K562 (cell line): ENCODE data around the gene AGXT. TPM values are rescaled to one million over a fixed set of nuclear protein-coding genes. Genes with fewer than 3 reads are reported as not detected.

Source experiments
- ATAC-seq: fragments of 200-7000 bp; cut with Tn5 transposase; 3 replicates; pipeline ENCODE4 v1.9.1; 2020; ENCODE audit warnings: moderate library complexity
- BruUV-seq: library from RNA; stranded (reverse); fragments of 400-500 nt; replicated peaks from 2 replicates; lab custom pipeline; 2021; lab: Mats Ljungman, UMichigan
- CTCF ChIA-PET: fragments of 300-600 bp; formaldehyde crosslinking; extraction: SDS; loops from one replicate; lab custom pipeline; 2021; ENCODE audit warnings: low intra/inter-chr PET ratio; lab: Yijun Ruan, JAX
- POLR2A ChIA-PET: fragments of 300-600, 350-650 bp; sonication (Branson Sonifier 250); formaldehyde crosslinking; extraction: SDS; loops from one replicate; lab custom pipeline; 2021; ENCODE audit warnings: antibody characterized with exemption, inconsistent platforms; lab: Yijun Ruan, JAX
- DNase-seq, 4 experiments: peaks; one replicate each; pipeline versions ENCODE4 v3.0.0 to v3.0.0-alpha.2; 2011 to 2018; ENCODE audit warnings: low spot score in 3 of 4, mixed read lengths in 3 of 4; ENCODE audit errors: extremely low read depth in 1 of 4
- FAIRE-seq: peaks from 2 replicates; lab custom pipeline; 2011; peaks lifted over from hg19 to GRCh38; lab: Jason Lieb, UNC
- H2AFZ ChIP-seq: 2 replicates; pipeline ENCODE4 v1.6.0; 2011; ENCODE audit warnings: low read depth, low read length, control low read depth, inconsistent platforms
- H3K27ac ChIP-seq: fragments of 200-600 bp; 3 replicates; pipeline ENCODE4 v1.8.0; 2011; ENCODE audit warnings: low read depth, mild to moderate bottlenecking, control low read depth, inconsistent platforms, low read length, moderate library complexity, mixed read lengths; ENCODE audit errors: extremely low read depth
- H3K27me3 ChIP-seq, 2 experiments: fragments of 300-600 bp in 1 of 2; 2 replicates in 1 of 2; 3 replicates in 1 of 2; pipeline versions ENCODE4 v1.6.0 to v1.8.0; 2011; ENCODE audit warnings: inconsistent platforms in 2 of 2, low read length in 2 of 2, mild to moderate bottlenecking in 1 of 2, mixed read lengths in 1 of 2, moderate library complexity in 1 of 2; ENCODE audit not compliant: control insufficient read depth in 2 of 2, insufficient read depth in 2 of 2
- H3K36me3 ChIP-seq: fragments of 300-600 bp; 3 replicates; pipeline ENCODE4 v1.8.0; 2011; ENCODE audit warnings: mild to moderate bottlenecking, low read length, inconsistent platforms; ENCODE audit not compliant: control insufficient read depth, insufficient read depth
- H3K4me1 ChIP-seq, 2 experiments: fragments of 200-600 bp in 1 of 2; replicated peaks in 1 of 2; 2 replicates in 1 of 2; 3 replicates in 1 of 2; pipeline versions ENCODE4 v1.5.1 to v1.8.0; 2011; ENCODE audit warnings: inconsistent platforms in 2 of 2, low read length in 2 of 2, mild to moderate bottlenecking in 1 of 2, mixed read lengths in 1 of 2, moderate library complexity in 1 of 2; ENCODE audit not compliant: control insufficient read depth in 2 of 2, insufficient read depth in 2 of 2
- H3K4me2 ChIP-seq: 2 replicates; pipeline ENCODE4 v1.6.1; 2011; ENCODE audit warnings: low read length, control low read depth, inconsistent platforms, mixed read lengths; ENCODE audit not compliant: insufficient read depth
- H3K4me3 ChIP-seq: fragments of 200-600 bp; sonication (generic), shearing (Covaris generic); 2 replicates; pipeline ENCODE4 v1.5.1; 2016; ENCODE audit warnings: control low read depth, inconsistent platforms
- H3K79me2 ChIP-seq: fragments of 200-600 bp; 3 replicates; pipeline ENCODE4 v1.8.0; 2011; ENCODE audit warnings: low read length, inconsistent platforms; ENCODE audit not compliant: control insufficient read depth, insufficient read depth
- H3K9ac ChIP-seq, 2 experiments: 2 replicates each; pipeline versions ENCODE4 v1.6.0 to v1.6.1; 2011; ENCODE audit warnings: low read depth in 2 of 2, low read length in 2 of 2, control low read depth in 1 of 2, inconsistent platforms in 1 of 2, mild to moderate bottlenecking in 1 of 2, mixed read lengths in 1 of 2; ENCODE audit not compliant: insufficient read depth in 1 of 2
- H3K9me1 ChIP-seq: one replicate; pipeline ENCODE4 v1.6.0; 2011; ENCODE audit warnings: inconsistent platforms, mild to moderate bottlenecking, low read length, moderate library complexity; ENCODE audit not compliant: control insufficient read depth, insufficient read depth
- H3K9me3 ChIP-seq: replicated peaks from 2 replicates; pipeline ENCODE4 v1.5.1; 2011; ENCODE audit warnings: low read depth, low read length, inconsistent platforms; ENCODE audit not compliant: control insufficient read depth, insufficient read depth
- H4K20me1 ChIP-seq: replicated peaks from 2 replicates; pipeline ENCODE4 v1.6.1; 2011; ENCODE audit warnings: low read length, inconsistent platforms, mixed read lengths; ENCODE audit not compliant: control insufficient read depth, insufficient read depth
- ATF4 ChIP-seq: fragments of 450-650 bp; formaldehyde crosslinking; IDR thresholded peaks from 2 replicates; pipeline ENCODE4 v1.4.0; 2022; ENCODE audit warnings: mild to moderate bottlenecking, moderate library complexity
- HLTF ChIP-seq: fragments of 450-650 bp; IDR thresholded peaks from 2 replicates; pipeline ENCODE4 v1.6.1; 2016
- NR2C1 ChIP-seq, 2 experiments: fragments of 450-650 bp; IDR thresholded peaks; 2 replicates each; pipeline ENCODE4 v1.6.1; 2017; ENCODE audit warnings: mild to moderate bottlenecking in 2 of 2, antibody characterized with exemption in 1 of 2, inconsistent platforms in 1 of 2, missing compliant biosample characterization in 1 of 2, missing genetic modification characterization in 1 of 2
- RUNX1 ChIP-seq: sonication (generic); IDR thresholded peaks from 2 replicates; pipeline ENCODE4 v1.6.1; 2016; ENCODE audit warnings: antibody characterized with exemption, low read depth
- SAFB ChIP-seq: fragments of 200-400 bp; formaldehyde crosslinking; IDR thresholded peaks from 2 replicates; pipeline ENCODE4 v1.6.1; 2017; ENCODE audit warnings: low read depth, low read length, borderline replicate concordance
- YBX1 ChIP-seq: fragments of 450-650 bp; IDR thresholded peaks from 2 replicates; pipeline ENCODE4 v1.7.1; 2016; ENCODE audit warnings: mild to moderate bottlenecking
- WGBS: fragments of 100-300 bp; shearing (Covaris generic); methylation state at CpG from one replicate; pipeline ENCODE4 v1.1.6; 2016; ENCODE audit warnings: low coverage, mixed read lengths; ENCODE audit not compliant: insufficient coverage; ENCODE audit errors: missing lambda C conversion rate; 5-methylcytosine and 5-hydroxymethylcytosine counted together
- in situ Hi-C: fragments of 300-500 bp; cut with MboI; formaldehyde crosslinking; loops from 4 replicates; pipeline ENCODE4 v1.15.0; 2018; ENCODE audit warnings: inconsistent platforms, mixed read lengths
- intact Hi-C: fragments of 100-400 bp; cut with micrococcal nuclease; formaldehyde crosslinking; loops from 2 replicates; pipeline ENCODE4 v1.14.2; 2022
- polyA plus RNA-seq, 8 experiments: library from polyadenylated mRNA; depleted of rRNA in 4 of 8; stranded (reverse) in 5 of 8; unstranded in 3 of 8; fragments of >200 nt; fragmentation: Nextera tagmentation in 2 of 8; fragmentation: Illumina TruSeq in 1 of 8; extraction: Ambion mirVana in 2 of 8; extraction: Trizol in 1 of 8; gene quantifications; 2 replicates each; pipeline versions ENCODE4 v1.2.1 to v1.2.3, GENCODE V29; 2011 to 2014; ENCODE audit warnings: inconsistent platforms in 1 of 8, missing spikeins in 1 of 8
- total RNA-seq, 7 experiments: library from RNA; depleted of rRNA in 6 of 7; stranded (reverse); fragments of >200 nt in 6 of 7; fragmentation: Illumina TruSeq in 2 of 7; extraction: Trizol in 2 of 7; gene quantifications; 2 replicates each; pipeline versions ENCODE4 v1.2.1 to v1.2.3, GENCODE V29; 2011 to 2021; ENCODE audit warnings: low replicate concordance in 1 of 7

The AGXT gene
- total and polyA plus RNA-seq, 9 of the 15 experiments (the other 6 are each of a cell fraction or from before 2014, with no cell fraction given), result 0.18 TPM; not detected in 8

- Histone ChIP-seq H3K27me3 (peaks cover 0 to 11% of the 10 kb centered on the region in 2 experiments; a peak in 3 of 5 replicates), H3K4me1 (peaks cover 0 to 11% of the 10 kb centered on the region in 2 experiments; a peak in 2 of 5 replicates), H3K79me2 (no peaks in the 10 kb centered on the region), H4K20me1 (no peaks in the 10 kb centered on the region), H3K4me3 (no peak overlapping the region), H3K9ac (no peak overlapping the region), H3K27ac (no peak overlapping the region), H3K9me3 (no peaks in the 10 kb centered on the region), H3K9me1 (no peaks in the 10 kb centered on the region), H3K36me3 (no peaks in the 10 kb centered on the region), H2AFZ (no peak overlapping the region), H3K4me2 (no peak overlapping the region)
- ChIA-PET POLR2A (no interaction called here), CTCF (no interaction called here)
- BruUV-seq, result no TSS peak
- in situ Hi-C loops (no loop called here), intact Hi-C loops (no loop called here)
- WGBS, result 0% methylated on average over 4 of the region's 9 CpGs
- FAIRE-seq (no peak), DNase-seq (no peak), ATAC-seq (no peak)
- no peak for TF ChIP-seq HLTF
- TF ChIP-seq ATF4 (CRISPR knock-in tag), result no peak
- TF ChIP-seq NR2C1 (IDR thresholded peaks at IDR 0.05), result no peak
- no peak for TF ChIP-seq NR2C1 (tag; IDR thresholded peaks at IDR 0.05)
- TF ChIP-seq RUNX1, result no peak
- TF ChIP-seq YBX1, result no peak
- no peak for TF ChIP-seq SAFB
Measured at GRCh38 chr2:240892356-240892755, 23.7 kb downstream of the AGXT start.
